Measurements from ENCODE around the gene CSRP3.

Gene CSRP3

DNA sequence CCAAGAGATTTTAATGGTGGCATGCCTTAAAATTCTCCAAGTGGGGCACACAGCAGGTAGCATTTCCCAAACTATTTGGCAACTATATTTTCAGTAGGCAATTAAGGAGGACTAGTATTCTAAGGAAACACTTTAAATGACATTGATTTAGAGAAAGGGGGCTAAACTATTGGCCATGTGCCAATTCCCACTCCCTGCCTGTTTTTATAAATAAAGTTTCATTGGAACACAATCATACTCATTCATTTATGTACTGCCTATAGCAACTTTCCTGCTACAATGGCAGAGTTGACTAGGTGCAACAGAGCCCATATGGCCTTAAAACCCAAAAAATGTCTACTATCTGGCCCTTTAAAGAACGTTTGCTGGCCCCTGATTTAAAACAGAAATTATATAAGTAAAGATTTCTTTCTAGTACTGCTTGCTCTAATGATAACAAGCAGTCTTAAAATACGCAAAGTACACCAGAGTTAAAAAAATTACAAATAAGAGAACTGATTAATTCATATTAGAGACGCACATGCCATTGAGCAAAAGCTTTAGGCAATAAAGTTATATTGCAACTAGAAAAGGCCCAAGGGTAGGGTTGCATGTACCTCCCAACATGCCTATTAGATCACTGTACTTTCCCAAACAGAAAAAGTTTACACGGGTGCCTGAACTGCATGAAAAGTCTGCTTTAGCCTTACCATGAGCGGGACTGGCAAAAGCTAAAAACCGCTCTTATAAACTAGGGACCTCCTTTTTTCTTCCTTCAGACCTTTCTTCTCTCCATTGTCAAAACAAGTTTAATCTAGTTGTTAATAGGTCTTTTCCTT lies 24.8 kb upstream of the CSRP3 start:
- in situ Hi-C loops (cut with HindIII; ENCODE audit: low sequenced_read_pairs) = no loop called here

DNA sequence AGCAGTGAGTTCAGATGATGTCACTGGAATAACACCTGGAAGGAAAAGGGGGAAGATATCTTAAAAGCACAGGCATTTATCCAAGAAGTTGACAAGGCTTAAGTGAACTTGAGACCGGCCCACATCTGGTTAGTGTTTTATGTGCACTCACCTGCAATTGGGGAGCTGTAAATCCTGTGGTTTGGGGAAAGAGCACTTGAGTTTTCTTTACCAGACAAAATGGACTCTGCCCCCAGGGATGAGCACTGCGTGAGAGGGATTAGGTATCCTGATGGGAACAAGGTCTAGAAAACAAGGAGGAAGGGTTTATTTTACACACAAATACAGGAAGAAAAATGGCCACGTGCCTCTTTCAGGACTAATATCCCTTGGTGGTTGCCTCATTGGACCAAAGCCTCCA lies 23.8 kb upstream of the CSRP3 start:
- in situ Hi-C loops (cut with HindIII; ENCODE audit: low sequenced_read_pairs) = no loop called here

DNA sequence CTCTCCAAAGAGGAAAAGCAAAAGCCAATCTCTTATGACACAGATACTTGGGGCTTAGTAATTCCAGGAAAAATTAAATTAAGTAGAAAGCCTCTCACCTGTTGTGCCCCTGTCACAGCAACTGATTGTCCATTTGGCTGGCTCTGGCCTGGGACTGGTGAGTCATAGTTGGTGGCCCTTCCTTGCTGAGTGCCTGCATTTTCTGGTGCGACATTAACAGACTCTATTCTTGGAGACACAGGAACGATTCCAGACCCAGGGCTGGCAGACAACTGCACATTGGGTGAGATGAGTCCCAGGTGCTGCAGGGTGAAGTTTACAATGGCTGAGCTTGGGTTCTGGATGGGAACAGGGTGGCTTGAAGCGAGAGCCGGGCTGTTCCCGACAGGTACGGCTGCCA lies 23.3 kb upstream of the CSRP3 start:
- in situ Hi-C loops (cut with HindIII; ENCODE audit: low sequenced_read_pairs) = no loop called here

DNA sequence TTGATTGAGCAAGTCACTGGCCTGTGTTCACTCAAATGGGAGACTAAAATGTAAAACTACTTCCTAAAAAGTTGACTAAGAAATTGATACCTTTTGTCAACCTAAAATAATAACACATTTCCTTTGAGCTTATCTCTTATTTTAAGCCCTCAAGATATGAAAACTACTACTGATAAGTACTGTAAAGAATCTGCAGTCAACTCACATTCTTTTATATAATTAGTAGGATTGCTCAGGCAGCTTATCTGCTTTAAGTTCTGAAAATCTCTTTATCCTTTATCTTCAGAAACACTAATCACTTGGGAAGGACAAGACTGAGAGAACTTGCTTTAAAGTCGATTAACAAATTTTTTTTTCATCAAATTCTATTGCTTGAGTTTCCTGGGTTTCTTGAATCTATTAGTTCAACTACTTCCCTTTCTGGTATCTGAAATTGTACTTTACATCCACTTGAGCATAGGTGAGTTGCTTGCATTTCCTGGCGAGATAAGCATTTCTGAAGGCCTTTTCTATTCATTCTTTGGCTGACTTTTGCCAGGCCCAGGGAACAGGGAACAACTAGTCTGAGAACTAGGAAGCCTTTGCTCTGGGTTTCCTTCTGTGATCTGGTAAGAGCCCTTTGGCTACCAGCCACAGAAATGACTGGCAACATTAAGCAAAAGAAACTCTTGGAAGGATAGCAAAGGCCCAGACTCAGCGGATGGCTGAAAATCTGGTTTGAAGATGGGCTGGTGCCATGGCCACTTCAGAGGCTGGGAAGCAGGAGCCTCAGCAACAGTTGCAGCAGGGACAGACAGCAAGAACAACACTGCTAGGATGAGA lies 19.3 kb upstream of the CSRP3 start:
- in situ Hi-C loops (cut with HindIII; ENCODE audit: low sequenced_read_pairs) = no loop called here

DNA sequence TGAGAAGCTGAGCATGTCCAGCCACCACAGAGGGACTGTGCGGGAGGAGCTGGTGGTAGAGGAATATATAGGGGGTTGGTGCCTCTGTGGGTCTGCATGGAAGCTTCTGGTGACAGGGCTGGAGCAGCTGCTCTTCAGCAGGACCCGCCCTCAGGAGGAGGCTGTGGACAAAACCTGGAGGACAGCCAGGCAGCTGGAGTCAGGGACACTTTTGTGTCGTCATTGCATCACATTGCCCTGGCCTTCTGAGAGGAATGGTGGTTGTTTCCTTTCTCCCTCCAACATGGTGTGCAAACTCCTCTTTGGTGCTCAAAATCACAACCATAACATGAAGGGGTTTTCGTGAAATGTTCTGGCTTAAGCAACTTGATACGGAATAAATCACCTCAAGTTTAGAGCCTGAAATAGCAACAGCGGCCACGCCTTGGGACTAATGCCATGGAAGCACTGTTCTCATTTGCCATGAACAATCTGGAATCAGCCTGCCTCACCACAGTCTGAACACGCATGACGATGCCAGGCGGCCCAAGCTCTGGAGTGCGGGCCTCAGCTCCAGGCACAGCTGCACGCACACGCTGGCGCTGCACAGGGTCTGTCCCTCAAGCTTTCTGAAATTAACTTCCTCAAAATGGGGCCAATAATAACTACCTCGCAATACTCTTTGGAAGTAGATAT lies 17.1 kb upstream of the CSRP3 start:
- in situ Hi-C loops (cut with HindIII; ENCODE audit: low sequenced_read_pairs) = no loop called here

DNA sequence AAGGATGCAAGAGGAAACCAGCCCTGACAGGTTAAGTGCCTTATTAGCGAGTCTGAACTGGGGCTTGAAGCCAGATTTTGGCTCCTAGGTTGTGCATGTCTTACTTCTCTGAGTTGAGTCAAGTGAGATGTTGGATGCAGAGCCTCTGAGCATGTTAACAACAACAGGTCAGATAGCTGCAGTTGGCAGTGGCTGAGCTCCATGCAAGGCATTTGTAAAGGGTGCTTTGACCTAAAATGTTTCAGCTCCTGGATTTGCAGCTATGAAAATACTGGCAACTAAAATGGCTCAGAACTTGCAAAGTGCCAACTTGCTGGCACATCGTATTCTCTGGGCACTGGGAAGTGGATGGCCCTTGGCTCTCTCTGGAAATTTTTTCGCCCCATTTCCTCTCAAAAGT lies 16.4 kb upstream of the CSRP3 start:
- in situ Hi-C loops (cut with HindIII; ENCODE audit: low sequenced_read_pairs) = no loop called here

DNA sequence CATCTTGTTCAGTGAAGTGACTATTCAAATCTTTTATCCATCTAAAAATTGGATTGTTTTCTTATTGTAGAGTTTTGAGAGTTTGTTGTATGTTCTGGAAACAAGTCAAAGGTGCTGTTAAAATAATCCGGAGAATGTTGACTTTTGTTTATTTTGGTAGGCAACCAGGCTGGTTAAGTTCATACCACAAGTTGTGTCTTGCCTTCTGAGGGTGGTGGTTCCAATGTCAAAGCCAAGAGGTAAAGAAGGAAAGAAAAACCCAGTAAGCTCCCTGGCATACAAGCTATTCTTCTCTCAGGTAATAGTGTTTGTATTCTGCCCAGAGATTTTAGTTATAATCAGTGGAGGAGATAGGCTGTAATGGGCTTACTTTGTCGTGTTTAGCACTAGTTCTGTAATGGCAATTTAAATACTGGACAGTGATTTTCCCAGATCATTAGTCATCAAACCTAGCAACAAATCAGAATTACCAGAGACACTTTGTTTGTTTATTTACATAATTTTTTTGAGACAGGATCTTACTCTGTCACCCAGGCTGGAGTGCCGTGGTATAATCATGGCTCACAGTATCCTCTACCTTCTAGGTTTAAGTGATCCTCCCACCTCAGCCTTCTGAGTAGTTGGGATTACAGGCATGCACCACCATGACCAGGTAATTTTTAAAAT lies 15.1 kb upstream of the CSRP3 start:
- in situ Hi-C loops (cut with HindIII; ENCODE audit: low sequenced_read_pairs) = no loop called here

DNA sequence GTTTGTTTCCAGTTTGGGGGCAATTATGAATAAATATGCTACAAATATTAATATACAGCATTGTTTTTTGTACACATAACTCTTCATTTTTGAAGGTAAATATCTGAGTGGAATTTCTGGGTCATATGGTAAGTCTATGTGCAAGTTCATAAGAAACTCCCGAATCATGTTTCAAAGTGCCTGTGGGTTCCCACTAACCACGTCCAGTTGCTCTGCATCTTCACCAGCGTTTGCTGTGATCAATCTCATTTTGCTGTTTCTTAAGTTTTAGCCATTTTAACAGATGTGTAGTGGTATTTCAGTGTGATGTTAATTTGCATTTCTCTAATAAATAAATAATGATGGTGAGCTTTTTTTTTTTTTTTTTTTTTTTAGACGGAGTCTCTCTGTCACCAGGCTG lies 14.2 kb upstream of the CSRP3 start:
- in situ Hi-C loops (cut with HindIII; ENCODE audit: low sequenced_read_pairs) = no loop called here

DNA sequence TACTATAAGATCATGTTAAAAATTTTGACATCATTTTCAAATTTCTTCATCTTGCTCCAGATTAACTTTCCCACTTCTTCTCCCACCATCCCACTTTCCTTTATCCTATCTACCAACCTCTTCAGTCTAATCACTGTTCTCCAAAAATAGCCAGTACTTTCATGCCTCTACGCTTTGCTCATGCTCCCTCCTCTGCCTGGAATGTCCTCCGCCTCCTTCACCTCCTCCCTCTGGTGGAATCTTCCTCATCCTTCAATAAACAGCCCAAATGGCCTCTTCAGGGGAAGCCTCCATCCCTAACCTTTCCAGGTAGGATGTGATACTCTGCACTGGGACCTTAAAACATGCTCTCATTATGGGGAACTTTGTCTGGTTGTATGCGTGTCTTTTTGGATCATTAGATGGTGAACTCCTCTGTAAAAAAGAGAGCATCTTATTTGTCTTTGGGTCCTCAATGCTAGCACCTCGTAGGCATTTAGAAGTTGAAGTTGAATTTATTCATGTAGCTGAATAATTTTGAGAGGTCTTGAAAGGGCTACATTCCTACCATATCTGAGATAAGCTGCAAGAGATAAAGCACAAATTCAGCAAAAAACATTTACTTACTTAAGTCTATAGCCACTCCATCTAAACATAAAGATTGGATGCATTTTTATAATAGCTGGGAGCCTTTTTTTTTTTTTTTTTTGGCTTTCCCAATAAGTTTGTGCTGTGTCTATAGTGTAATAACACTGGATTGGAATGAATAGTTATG lies 8.0 kb upstream of the CSRP3 start:
- in situ Hi-C loops (cut with HindIII; ENCODE audit: low sequenced_read_pairs) = no loop called here

DNA sequence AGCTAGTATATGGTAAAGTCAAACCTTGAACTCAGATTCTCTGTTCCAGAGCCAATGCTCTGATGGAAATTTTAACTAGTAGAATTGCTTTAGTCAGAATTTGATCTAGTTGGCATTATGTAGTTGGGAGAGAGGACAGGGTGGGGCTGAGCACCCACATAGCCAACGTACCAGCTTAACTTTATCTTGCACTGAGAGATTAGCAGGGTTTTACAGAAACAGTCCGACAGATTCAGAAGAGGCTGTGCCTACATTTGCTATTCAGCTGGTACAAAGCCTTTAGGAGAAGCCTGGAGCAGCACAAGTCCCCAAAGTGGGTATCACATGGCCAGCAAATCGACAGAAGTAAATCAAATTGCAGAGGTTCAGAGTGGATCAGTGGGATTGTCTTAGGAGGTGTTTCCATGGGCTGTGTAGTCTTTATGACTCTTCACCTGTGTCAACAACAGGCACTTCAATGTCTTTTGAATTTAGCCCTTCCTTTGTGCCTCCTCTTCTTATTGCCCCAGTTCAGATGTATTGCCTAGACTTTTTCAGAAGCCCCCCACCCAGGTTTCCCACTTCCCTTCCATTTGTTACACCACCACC lies 7.3 kb upstream of the CSRP3 start:
- in situ Hi-C loops (cut with HindIII; ENCODE audit: low sequenced_read_pairs) = no loop called here

DNA sequence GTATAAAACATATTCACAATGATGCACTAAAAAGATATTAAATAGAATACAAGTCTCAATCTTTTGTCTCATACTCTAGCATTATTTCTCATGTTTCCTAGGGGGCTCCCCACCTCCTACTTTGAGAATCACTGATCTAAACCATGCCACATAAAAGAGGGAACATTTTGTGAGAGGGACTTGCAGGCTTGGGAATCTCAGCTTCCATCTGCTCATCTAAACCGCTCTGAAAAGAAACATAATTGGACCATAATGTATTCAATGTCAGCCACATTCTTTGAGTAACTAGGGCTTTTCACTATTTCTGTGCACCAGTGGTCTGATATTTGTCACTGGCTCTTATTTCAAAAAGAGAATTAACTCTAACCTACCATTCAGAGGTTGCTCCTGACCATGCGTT lies 6.4 kb upstream of the CSRP3 start:
- in situ Hi-C loops (cut with HindIII; ENCODE audit: low sequenced_read_pairs) = no loop called here

DNA sequence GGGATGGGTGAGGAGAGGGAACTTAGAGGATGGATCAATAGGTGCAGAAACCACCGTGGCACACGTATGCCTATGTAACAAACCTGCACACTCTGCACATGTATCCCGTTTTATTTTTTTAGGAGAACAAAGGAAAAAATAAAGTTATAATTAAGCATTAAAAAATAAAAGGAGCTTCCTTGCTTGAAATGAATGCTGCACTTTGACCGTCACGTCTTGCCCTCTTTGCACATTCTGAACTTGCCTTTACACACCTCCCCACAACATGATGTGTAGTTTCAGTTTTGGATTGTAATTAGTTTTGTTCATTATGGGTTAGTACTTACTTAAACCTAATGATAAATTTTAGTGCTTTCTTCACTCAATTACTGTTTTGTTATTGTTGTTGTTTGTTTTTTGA lies 3.1 kb upstream of the CSRP3 start:
- in situ Hi-C loops (cut with HindIII; ENCODE audit: low sequenced_read_pairs) = no loop called here

DNA sequence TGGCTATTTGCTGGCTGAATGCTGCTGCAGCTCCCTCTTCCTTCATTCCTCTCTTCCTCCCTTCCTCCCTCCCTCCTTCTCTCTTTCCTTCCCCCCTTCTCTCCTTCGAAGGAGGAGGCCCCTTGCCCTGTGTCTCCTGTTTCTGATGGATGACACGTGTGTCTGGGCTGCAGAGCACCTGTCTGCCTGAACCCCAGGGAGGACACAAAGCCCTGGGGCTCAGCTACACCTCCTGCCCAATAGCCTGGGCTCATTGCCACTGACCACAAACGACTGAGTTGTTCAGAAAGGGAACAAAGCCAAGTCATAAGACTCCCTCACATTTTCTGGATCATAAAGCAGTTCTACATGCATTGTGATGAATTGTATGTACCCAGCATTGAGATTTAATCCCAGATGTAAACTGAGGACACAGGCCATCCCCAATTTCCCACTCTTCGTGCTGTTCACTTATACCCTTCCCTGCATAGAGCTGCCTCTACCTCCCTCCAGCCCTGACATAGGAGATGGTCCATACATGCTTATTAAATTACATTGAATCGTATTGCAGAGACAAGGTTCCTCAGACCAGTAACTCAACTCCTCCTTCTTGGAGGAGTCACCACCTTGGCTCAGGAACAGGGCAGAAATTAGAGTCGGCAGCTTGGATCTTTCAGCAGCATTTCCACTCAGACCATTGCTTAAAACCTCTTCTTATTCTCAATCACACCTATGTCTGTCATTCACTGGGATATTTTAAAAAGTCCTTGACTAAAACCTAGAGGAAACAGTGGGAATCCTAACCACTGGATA lies 1.2 kb downstream of the CSRP3 start:
- in situ Hi-C loops (cut with HindIII; ENCODE audit: low sequenced_read_pairs) = no loop called here

DNA sequence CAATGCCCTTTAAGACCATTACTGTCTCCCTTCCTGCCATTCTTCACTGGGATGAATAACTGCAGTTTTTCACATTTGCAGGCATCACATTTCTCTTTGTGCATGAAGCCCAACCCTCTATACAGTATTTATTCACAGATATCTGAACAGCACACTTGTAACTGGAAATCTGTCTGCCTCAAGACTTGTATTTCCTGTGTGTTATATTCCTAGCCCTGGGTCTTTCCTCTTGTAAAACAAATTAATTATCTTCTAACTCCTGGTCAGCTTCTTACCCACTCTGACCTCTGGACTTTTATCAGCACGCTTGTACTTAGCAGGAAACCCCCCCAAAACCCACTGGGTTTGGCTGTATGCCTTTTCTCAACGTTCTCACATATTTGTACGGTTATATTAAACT lies 2.0 kb downstream of the CSRP3 start:
- in situ Hi-C loops (cut with HindIII; ENCODE audit: low sequenced_read_pairs) = no loop called here

DNA sequence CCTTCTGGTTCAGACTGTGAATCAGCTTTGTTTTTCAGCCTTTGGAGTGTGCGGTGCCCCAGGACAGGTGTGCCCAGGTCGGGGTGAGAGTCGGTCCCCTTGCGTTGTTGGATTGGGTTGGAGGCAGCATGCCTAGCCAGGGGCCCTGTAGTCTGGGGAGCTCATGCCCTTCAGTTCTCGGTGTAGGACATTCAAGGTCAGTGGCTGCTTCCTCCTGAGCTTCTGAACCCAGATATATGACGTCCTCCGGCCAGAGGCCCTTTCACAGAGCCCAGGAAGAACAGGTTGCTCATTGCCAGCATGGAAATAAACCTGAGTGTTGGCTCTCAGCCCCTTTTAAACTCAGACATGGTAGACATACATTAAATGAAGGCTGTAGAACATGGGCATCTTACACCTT lies 2.7 kb downstream of the CSRP3 start:
- in situ Hi-C loops (cut with HindIII; ENCODE audit: low sequenced_read_pairs) = no loop called here

DNA sequence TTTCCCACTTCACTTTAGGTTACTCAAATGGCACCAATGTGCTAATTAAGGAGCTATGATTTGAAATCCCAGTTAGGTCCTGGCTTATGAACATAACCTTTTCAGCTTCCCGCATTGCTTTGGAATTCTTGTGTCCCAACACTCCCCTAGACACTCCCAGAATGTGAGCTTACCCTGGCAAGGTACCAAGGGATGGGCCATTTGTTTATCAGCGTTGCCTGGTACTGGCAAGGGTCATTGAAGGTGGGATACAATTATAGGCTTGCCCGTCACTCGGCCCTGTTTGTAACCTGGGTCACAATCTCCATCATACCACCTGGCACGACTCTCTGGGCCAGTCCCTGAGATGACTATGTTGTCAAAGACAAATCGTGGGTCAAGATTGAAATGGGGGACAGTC lies 5.4 kb downstream of the CSRP3 start:
- in situ Hi-C loops (cut with HindIII; ENCODE audit: low sequenced_read_pairs) = no loop called here

DNA sequence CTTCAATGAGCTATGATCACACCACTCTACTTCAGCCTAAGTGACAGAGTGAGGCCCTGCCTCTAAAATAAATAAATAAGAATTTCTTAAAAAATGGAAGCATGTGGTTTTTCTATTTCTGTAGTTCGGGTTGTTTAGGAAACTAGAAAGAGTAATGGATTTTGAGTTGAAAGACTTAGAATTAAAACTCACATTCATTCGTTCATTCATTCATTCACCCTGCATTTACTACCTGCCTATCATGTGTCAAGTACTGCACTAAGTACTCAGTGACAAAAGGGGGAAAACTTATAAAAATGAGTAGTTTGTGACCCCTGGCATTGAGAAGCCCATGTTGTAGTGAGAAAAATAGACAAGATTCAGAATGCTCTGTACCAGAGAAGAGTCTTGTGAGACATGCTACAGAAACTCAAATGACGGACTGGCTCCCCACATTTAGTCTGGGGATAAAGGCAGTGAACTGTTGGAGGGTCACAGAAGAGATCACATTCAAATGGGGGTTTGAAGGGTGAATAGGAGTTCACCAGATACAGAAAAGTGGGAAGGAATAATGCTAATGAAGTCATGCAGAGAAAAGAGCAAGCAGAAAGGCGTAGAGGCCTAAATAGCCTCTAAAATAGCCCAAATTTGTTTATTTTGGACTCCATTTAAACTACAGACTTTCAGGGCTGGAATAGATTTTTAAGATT lies 7.0 kb downstream of the CSRP3 start:
- in situ Hi-C loops (cut with HindIII; ENCODE audit: low sequenced_read_pairs) = no loop called here

DNA sequence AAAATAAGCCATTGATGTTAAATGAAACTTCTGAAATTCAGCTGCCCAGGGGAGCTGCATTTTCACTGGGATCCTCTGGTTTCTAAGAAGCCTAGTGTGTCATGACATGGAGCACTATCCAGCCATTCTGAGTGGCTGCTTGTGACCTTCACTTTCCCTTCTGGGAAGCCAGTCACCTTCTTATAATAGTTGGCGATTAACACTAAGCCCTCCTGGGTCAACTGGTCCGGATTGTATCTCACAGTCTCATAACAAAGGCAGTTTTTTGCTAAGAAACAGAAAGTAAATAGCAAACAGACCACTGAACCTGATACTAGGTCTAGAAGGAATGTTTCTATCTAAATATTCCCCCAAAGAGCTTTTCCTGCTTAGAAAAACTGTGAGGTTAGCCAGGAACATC lies 7.9 kb downstream of the CSRP3 start:
- in situ Hi-C loops (cut with HindIII; ENCODE audit: low sequenced_read_pairs) = no loop called here
